GM18511 (cell line): ENCODE data around the gene HHLA2.

Experiments used
- ATAC-seq: cut with Tn5 transposase; IDR thresholded peaks from one replicate; pipeline ENCODE4 v1.9.1; 2021; ENCODE audit warnings: mild to moderate bottlenecking, moderate library complexity; ENCODE audit not compliant: unreplicated experiment

HHLA2 gene

GRCh38 chr3:108388136-108389132 lies 92.1 kb downstream of the HHLA2 start:
- ATAC-seq = peak; percentile 78

- ATAC-seq = no peak
Observed at GRCh38 chr3:108389372-108389771, 93.0 kb downstream of the HHLA2 start.

- ATAC-seq = no peak
Observed at GRCh38 chr3:108391917-108392593, 95.7 kb downstream of the HHLA2 start.

DNA sequence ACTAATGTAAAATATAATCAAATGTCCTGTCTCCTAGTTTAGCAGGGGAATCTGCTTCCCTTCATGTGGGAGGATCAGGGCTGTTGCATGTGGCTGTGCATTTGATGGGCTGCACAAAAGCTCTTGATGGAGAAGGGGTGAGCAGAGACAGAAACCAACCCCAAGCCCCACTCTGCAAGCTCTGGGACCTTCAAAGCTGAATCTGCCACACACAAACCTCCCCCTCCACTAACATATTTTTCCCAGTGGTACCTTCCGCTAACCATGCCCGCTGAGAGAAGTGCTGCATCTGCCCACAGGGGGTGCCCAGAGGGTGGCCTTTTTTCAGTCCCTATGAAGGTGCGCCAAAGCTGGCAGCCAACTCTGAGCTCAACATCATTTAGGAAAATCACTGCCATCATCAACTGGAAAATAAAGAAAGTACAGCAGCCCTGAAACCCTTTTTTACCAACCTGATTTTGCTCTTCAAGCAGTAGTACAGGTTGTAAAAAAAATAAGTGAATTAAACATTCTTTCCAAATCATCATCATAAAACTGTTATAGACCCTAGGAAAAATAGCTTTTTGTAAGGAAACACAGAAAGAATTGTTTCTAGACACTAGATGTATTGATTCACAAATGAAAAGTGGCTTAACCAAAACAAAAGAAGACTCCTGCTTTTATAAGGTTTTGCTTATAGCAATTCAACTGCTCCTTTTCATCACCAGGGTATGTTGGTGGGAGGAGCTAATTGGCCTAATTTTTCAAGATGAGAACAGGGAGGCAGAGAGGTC lies 97.0 kb downstream of the HHLA2 start:
- no peak for ATAC-seq

DNA sequence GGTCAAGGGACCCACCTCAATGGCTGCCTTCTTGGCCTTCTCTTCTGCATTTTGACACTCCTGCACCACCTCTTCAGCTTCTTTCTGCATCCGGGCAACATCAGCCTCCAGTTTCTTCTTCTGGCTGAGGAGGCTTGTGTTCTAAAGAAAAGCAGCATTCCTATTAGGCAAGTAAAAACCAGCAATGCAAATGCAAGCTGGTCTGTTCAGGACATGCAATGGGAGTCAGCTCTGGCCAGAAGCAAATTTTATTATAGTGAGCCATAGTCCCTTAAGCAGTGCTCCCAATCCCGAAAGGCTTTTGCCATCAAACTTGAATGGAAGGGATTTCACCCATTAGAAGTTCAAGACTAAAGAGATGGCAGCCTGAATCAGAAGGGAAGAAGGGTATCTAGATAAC lies 97.7 kb downstream of the HHLA2 start:
- ATAC-seq = no peak

- no peak for ATAC-seq
Observed at GRCh38 chr3:108394563-108394962, 98.2 kb downstream of the HHLA2 start.

DNA sequence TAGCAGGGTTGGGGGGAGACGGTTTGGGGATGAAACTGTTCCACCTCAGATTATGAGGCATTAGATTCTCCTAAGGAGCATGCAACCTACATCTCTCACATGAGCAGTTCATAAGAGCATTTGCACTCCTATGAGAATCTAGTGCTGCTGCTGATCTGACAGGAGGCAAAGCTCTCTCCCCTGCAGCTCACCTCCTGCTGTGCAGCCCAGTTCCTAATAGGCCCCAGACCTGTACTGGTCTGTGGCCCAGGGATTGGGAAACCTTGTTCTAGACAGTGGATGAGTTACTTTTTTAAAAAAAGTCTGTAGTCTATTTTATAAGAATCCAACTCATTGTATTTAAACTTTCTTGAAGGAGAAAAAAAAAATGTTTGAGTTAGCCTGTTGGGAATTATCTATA lies 100.0 kb downstream of the HHLA2 start:
- no peak for ATAC-seq

DNA sequence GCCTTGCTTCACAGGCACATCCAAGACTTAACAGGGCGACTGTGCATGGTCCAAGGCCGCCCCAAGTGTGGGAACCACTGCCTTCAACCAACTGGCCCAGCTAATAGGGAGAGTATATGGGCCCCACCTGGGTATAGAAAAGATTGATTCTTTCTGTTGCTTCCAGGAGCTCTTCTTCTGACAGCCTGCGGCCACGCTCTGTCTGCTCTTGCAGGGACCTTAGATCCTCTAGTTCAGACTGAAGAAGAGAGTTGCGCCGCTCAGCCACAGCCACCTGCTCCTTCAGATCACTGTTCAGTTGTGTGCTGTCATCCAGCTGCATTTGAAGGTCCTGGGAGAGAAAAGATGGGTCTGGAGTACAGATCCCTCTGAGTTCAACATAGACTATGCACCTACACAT lies 102.2 kb downstream of the HHLA2 start:
- no peak for ATAC-seq

DNA sequence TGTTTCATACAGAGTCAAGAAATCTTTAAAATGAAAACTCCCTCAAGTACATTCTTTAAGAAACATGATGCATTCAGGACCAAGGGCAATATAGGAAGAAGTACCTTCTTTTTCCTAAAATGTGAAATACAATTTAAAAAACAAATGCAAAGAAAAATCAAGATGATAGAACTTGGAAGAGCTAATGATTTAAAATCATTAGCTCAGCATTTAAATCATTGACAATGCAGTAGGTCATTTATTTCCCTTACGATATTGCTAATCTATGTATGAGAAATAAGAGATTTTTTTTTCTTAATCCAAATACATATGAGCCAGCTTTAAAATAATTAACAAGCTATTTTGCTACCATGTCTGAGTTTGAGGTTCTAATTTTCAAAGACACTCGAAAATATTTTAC lies 105.5 kb downstream of the HHLA2 start:
- no peak for ATAC-seq

DNA sequence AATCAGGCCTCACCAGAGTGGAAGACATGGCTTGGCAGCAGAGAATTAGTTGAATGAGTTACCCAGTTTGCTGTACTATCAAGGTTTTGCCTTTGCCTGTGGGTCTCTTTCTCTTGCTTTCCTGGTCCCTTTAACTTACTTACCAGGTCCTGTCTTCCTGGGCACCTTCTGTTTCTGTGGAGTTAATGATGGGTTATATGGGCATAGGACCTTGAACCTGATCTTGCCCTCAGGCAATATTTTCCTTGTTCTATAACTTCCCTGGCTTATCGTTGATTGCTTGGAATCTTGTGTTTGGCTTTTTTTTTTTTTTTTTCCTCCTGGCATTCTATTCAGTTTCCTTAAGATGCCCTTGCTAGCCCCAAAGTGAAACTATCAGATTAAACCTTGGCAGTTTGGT lies 106.8 kb downstream of the HHLA2 start:
- ATAC-seq = no peak

- ATAC-seq = no peak
Observed at GRCh38 chr3:108403686-108404345, 107.5 kb downstream of the HHLA2 start.

DNA sequence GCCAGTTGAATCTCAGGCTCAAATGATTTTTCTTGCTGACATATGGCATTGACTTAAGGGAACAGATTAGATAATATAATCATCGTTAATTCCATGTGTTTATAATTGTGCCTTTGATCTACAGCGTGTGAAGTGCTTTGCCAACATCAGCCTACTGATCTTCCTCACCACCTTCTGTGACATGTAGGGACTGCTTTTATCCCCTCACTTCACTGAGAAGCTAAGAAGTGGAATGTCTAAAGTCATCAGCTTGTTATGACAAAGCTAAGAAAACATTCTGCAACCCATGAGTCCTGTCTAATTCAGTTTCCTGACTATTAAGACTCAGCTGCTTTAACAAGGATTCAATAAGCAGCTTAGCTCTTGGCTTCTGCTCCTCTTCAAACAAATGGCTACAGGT lies 108.0 kb downstream of the HHLA2 start:
- ATAC-seq = no peak

GRCh38 chr3:108406063-108406660 lies 109.8 kb downstream of the HHLA2 start:
- peak; percentile 21 for ATAC-seq

DNA sequence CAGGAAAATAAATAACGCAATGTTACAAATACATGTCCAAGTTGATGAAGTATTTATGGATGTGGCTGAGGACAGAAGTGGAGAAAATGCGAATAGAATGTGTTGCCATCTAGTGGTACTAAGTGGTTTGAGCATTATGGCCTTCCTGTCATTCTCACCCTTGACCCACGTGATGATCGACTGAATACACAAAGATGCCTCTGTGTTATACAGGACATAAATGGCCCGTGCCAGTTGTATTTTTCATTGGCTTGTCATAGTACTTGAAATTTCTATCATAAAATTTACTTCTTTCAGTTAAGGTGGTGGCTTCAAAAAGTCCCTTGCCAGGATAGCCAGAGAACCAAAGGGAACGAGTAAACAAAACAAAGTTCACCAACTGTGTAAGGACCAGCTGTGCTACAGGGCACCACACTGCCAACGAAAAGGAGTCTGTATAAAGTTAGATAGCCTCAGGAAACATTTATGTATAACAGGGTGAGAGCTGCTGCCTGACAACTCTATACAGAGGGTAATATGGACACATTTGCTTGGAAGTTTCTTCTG lies 110.4 kb downstream of the HHLA2 start:
- peak; percentile 96 for ATAC-seq

- ATAC-seq = peak; percentile 45
Observed at GRCh38 chr3:108407886-108408285, 111.5 kb downstream of the HHLA2 start.

DNA sequence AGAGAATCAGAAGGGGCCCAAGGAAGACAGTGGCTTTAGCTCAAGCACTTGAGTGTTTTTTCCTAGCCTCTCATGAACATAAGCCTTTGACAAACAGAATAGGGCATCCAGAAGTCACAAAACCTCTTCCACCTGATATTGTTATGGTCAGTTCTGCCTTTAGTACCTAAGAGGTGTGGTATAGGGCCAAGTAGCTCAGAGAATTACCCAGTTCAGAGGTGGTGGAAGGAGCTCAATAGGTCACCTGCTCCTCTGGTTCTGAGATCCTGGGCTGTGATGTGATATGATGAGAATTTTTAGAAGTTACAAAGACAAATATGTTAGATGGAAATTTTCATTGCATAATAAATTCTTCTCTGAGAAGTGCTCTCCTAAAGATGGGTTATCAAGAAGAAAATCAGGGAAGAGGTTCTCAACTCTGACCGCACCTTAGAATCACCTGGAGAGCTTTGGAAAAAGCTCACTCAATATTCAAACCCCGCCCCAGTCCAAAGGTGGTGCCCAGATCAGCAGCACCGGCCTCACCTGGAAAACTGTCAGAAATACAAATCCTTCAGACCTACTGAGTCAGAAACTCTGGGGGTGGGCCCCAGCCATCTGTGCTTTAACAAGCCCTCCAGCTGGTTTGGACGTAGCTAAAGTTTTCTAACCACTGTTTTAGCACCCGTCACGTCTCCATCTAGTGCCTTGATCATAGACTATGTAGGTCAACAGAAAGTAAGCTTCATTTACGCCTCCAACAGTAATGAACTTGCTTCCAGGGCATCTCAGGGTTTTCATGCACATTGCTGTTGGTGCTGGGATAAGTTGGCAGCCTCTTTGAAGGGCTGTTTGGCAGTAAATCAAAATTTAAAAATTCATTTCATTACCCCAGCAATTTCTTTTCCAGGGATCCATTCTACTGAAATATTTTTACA lies 112.8 kb downstream of the HHLA2 start:
- ATAC-seq = no peak

GRCh38 chr3:108409800-108410178 lies 113.4 kb downstream of the HHLA2 start:
- ATAC-seq = no peak

- no peak for ATAC-seq
Observed at GRCh38 chr3:108410531-108410984, 114.2 kb downstream of the HHLA2 start.
